H1 (cell line): ENCODE results near the gene DHX32. TPM values are rescaled to one million over a fixed set of nuclear protein-coding genes. Genes with fewer than 3 reads are reported as not detected.

ENCODE experiments used
- CTCF ChIA-PET: fragments of 300-600 bp; sonication (Branson Sonifier 250); formaldehyde crosslinking; loops from one replicate; lab custom pipeline; 2021; ENCODE audit not compliant: partially characterized antibody; lab: Charles Lee
- POLR2A ChIA-PET: fragments of 300-600 bp; sonication (Branson Sonifier 250); formaldehyde crosslinking; loops from one replicate; lab custom pipeline; 2021; ENCODE audit warnings: inconsistent platforms; ENCODE audit not compliant: partially characterized antibody; lab: Charles Lee
- DNase-seq, 2 experiments: peaks; one replicate each; pipeline versions ENCODE4 v3.0.0 to v3.0.0-alpha.2; 2010 to 2022; ENCODE audit warnings: low spot score in 2 of 2, low read depth in 1 of 2, mixed read lengths in 1 of 2
- FAIRE-seq: peaks from 2 replicates; lab custom pipeline; 2011; peaks lifted over from hg19 to GRCh38; lab: Jason Lieb, UNC
- H2AFZ ChIP-seq: 2 replicates; pipeline ENCODE4 v1.8.1; 2012; ENCODE audit warnings: low read length, inconsistent platforms
- H2AK5ac ChIP-seq: 2 replicates; pipeline ENCODE4 v1.6.1; 2013; ENCODE audit warnings: low read depth, low read length
- H2BK120ac ChIP-seq: replicated peaks from 2 replicates; pipeline ENCODE3; 2013; ENCODE audit warnings: low read depth, low read length, inconsistent platforms
- H2BK12ac ChIP-seq: 2 replicates; pipeline ENCODE4 v1.6.1; 2013; ENCODE audit warnings: low read depth, low read length
- H2BK15ac ChIP-seq: 2 replicates; pipeline ENCODE4 v1.6.1; 2013; ENCODE audit warnings: low read length
- H2BK20ac ChIP-seq: 2 replicates; pipeline ENCODE4 v1.6.1; 2013; ENCODE audit warnings: low read length
- H2BK5ac ChIP-seq: 2 replicates; pipeline ENCODE4 v1.6.1; 2013; ENCODE audit warnings: low read depth, low read length
- H3K14ac ChIP-seq: 2 replicates; pipeline ENCODE4 v1.6.1; 2013; ENCODE audit warnings: inconsistent platforms; ENCODE audit not compliant: insufficient read length
- H3K18ac ChIP-seq: 2 replicates; pipeline ENCODE4 v1.6.1; 2013; ENCODE audit warnings: low read length; ENCODE audit errors: extremely low read depth
- H3K23ac ChIP-seq: 2 replicates; pipeline ENCODE4 v1.6.1; 2013; ENCODE audit warnings: inconsistent platforms; ENCODE audit not compliant: insufficient read length
- H3K23me2 ChIP-seq: 2 replicates; pipeline ENCODE4 v1.6.1; 2013; ENCODE audit warnings: low read depth, low read length
- H3K27ac ChIP-seq: 2 replicates; pipeline ENCODE4 v1.6.1; 2011; ENCODE audit warnings: low read depth, low read length, inconsistent platforms
- H3K27me3 ChIP-seq, 4 experiments: replicated peaks in 1 of 4; 1 replicate in 1 of 4; 2 replicates in 3 of 4; pipeline versions ENCODE4 v1.6.1 to v1.8.1; 2011 to 2013; ENCODE audit warnings: low read length in 3 of 4, mild to moderate bottlenecking in 3 of 4, inconsistent platforms in 2 of 4, mixed read lengths in 2 of 4, moderate library complexity in 1 of 4; ENCODE audit not compliant: control insufficient read depth in 3 of 4, insufficient read depth in 3 of 4; ENCODE audit errors: extremely low read depth in 1 of 4
- H3K36me3 ChIP-seq, 4 experiments: 2 replicates each; pipeline versions ENCODE4 v1.6.1 to v1.8.1; 2011 to 2013; ENCODE audit warnings: mild to moderate bottlenecking in 4 of 4, low read length in 3 of 4, moderate library complexity in 2 of 4, control low read depth in 1 of 4, inconsistent platforms in 1 of 4; ENCODE audit not compliant: insufficient read depth in 4 of 4, control insufficient read depth in 2 of 4
- H3K4ac ChIP-seq: replicated peaks from 2 replicates; pipeline ENCODE3; 2013; ENCODE audit warnings: low read length, low read depth, mixed read lengths, inconsistent platforms; ENCODE audit not compliant: insufficient read length
- H3K4me1 ChIP-seq, 4 experiments: replicated peaks in 1 of 4; 1 replicate in 1 of 4; 2 replicates in 3 of 4; pipeline versions ENCODE4 v1.6.1 to v1.8.1; 2011 to 2013; ENCODE audit warnings: low read length in 3 of 4, inconsistent platforms in 2 of 4, mixed read lengths in 1 of 4; ENCODE audit not compliant: insufficient read depth in 4 of 4, control insufficient read depth in 3 of 4
- H3K4me2 ChIP-seq, 2 experiments: 2 replicates each; pipeline versions ENCODE4 v1.6.1 to v1.8.1; 2011 to 2013; ENCODE audit warnings: low read depth in 2 of 2, low read length in 2 of 2, control low read depth in 1 of 2, inconsistent platforms in 1 of 2, mild to moderate bottlenecking in 1 of 2; ENCODE audit not compliant: insufficient read depth in 1 of 2
- H3K4me3 ChIP-seq, 4 experiments: fragments of 200-600, 300-600 bp in 1 of 4; sonication (generic), shearing (Covaris generic), sonication (Bioruptor Twin) in 1 of 4; 2 replicates each; pipeline versions ENCODE4 v1.5.1 to v1.8.1; 2011 to 2016; ENCODE audit warnings: low read length in 4 of 4, low read depth in 3 of 4, control low read depth in 2 of 4, inconsistent platforms in 2 of 4, mild to moderate bottlenecking in 2 of 4, mixed read lengths in 1 of 4, moderate library complexity in 1 of 4; ENCODE audit not compliant: insufficient read depth in 2 of 4; ENCODE audit errors: extremely low read depth in 1 of 4
- H3K56ac ChIP-seq: replicated peaks from 2 replicates; pipeline ENCODE3; 2013; ENCODE audit warnings: low read depth, mild to moderate bottlenecking, mixed read lengths, low read length, inconsistent platforms; ENCODE audit not compliant: insufficient read length
- H3K79me1 ChIP-seq: 2 replicates; pipeline ENCODE4 v1.6.1; 2013; ENCODE audit warnings: low read depth, low read length, control low read depth
- H3K79me2 ChIP-seq, 2 experiments: 2 replicates each; pipeline versions ENCODE4 v1.6.1 to v1.8.1; 2012 to 2013; ENCODE audit warnings: low read length in 2 of 2, mild to moderate bottlenecking in 2 of 2, inconsistent platforms in 1 of 2; ENCODE audit not compliant: insufficient read depth in 2 of 2, control insufficient read depth in 1 of 2
- H3K9ac ChIP-seq, 4 experiments: replicated peaks in 1 of 4; 1 replicate in 1 of 4; 2 replicates in 3 of 4; pipeline versions ENCODE4 v1.6.1 to v1.8.1; 2011 to 2013; ENCODE audit warnings: low read depth in 3 of 4, low read length in 3 of 4, control low read depth in 2 of 4, mild to moderate bottlenecking in 2 of 4, moderate library complexity in 2 of 4, inconsistent platforms in 1 of 4; ENCODE audit errors: extremely low read depth in 1 of 4
- H3K9me3 ChIP-seq, 2 experiments: 2 replicates each; pipeline versions ENCODE4 v1.6.1 to v1.8.1; 2012 to 2013; ENCODE audit warnings: mild to moderate bottlenecking in 2 of 2, moderate library complexity in 2 of 2, control low read depth in 1 of 2, inconsistent platforms in 1 of 2, low read depth in 1 of 2, low read length in 1 of 2, mixed read lengths in 1 of 2; ENCODE audit not compliant: insufficient read depth in 2 of 2
- H4K20me1 ChIP-seq, 2 experiments: replicated peaks in 1 of 2; 2 replicates each; pipeline versions ENCODE3 to v1.8.1; 2011 to 2013; ENCODE audit warnings: inconsistent platforms in 2 of 2, low read length in 2 of 2, mild to moderate bottlenecking in 1 of 2; ENCODE audit not compliant: insufficient read depth in 2 of 2, control insufficient read depth in 1 of 2
- H4K5ac ChIP-seq: 2 replicates; pipeline ENCODE4 v1.6.1; 2013; ENCODE audit warnings: low read length, low read depth, mixed read lengths, inconsistent platforms; ENCODE audit not compliant: insufficient read length
- H4K8ac ChIP-seq: 2 replicates; pipeline ENCODE4 v1.8.0; 2013; ENCODE audit warnings: mild to moderate bottlenecking, moderate library complexity, low read length, inconsistent platforms; ENCODE audit not compliant: insufficient read depth; ENCODE audit errors: extremely low read depth
- H4K91ac ChIP-seq: replicated peaks from 2 replicates; pipeline ENCODE3; 2013; ENCODE audit warnings: low read length, mixed read lengths, inconsistent platforms; ENCODE audit not compliant: insufficient read length
- E2F6 ChIP-seq: IDR thresholded peaks from 2 replicates; pipeline ENCODE4 v1.6.1; 2012; ENCODE audit warnings: inconsistent platforms
- RAD21 ChIP-seq, 2 experiments: IDR thresholded peaks in 1 of 2; conservative IDR thresholded peaks in 1 of 2; 2 replicates each; pipeline ENCODE4 v1.6.1; 2011; ENCODE audit warnings: low read depth in 2 of 2, low read length in 2 of 2, improper control_type of control experiment in 1 of 2, inconsistent platforms in 1 of 2, mild to moderate bottlenecking in 1 of 2, moderate library complexity in 1 of 2
- WGBS, 2 experiments: shearing (Covaris generic) in 1 of 2; methylation state at CpG; one replicate each; pipeline versions ENCODE4 v1.1.6 to v1.1.7; 2013 to 2015; ENCODE audit warnings: low lambda C conversion rate in 2 of 2, mixed read lengths in 2 of 2, inconsistent platforms in 1 of 2, low coverage in 1 of 2, missing lambda C conversion rate in 1 of 2; ENCODE audit not compliant: insufficient replicate concordance in 2 of 2, insufficient coverage in 1 of 2, insufficient read length in 1 of 2; ENCODE audit errors: extremely low coverage in 1 of 2, missing lambda C conversion rate in 1 of 2; 5-methylcytosine and 5-hydroxymethylcytosine counted together
- polyA plus RNA-seq, 7 experiments: library from polyadenylated mRNA; depleted of rRNA in 3 of 7; stranded (reverse) in 5 of 7; unstranded in 2 of 7; fragments of >200 nt in 5 of 7; fragments of 200-250 nt in 2 of 7; gene quantifications; 1 replicate in 5 of 7; 2 replicates in 1 of 7; 4 replicates in 1 of 7; pipeline versions ENCODE4 v1.2.1 to v1.2.3, GENCODE V29; 2011 to 2013; ENCODE audit warnings: missing spikeins in 2 of 7, mixed read lengths in 2 of 7
- total RNA-seq: library from RNA; stranded (reverse); fragmentation: NEBNext Ultra II Directional; extraction: Animal tissue kit (Norgen Biotek cat#: 25700); gene quantifications from 2 replicates; pipeline ENCODE4 v1.2.1, GENCODE V29; 2021

DHX32 gene
- total and polyA plus RNA-seq, 2 of the 8 experiments (the other 6 are each of a cell fraction or from before 2014, with no cell fraction given), result 12.4 to 15.8 TPM

GRCh38 chr10:125849448-125849847 lies 31.6 kb downstream of the DHX32 start:
- Histone ChIP-seq H3K18ac (no peak overlapping the region), H2AK5ac (no peak overlapping the region), H3K9ac (no peak overlapping the region), H3K14ac (no peak overlapping the region), H3K79me1 (no peaks in the 10 kb centered on the region)
- no peak for TF ChIP-seq E2F6
- no peak for TF ChIP-seq RAD21 (IDR thresholded peaks at IDR 0.05 in 1 of 2, conservative IDR thresholded peaks at IDR 0.05 in 1 of 2; ENCODE audit: low read depth in 2 of 2, low read length in 2 of 2)
- TF ChIP-seq, all 59 proteins: peak for 0
- Histone ChIP-seq H2BK12ac (no peak overlapping the region), H4K20me1 (peaks cover 0 to 1% of the 10 kb centered on the region in 2 experiments), H3K4me2 (no peak overlapping the region), H2AFZ (no peak overlapping the region), H3K27ac (no peak overlapping the region), H3K4me3 (no peak overlapping the region), H4K8ac (no peak overlapping the region), H4K91ac (no peak overlapping the region), H3K23ac (no peak overlapping the region), H3K4ac (no peak overlapping the region), H3K56ac (no peak overlapping the region), H4K5ac (no peak overlapping the region), H3K23me2 (no peaks in the 10 kb centered on the region), H3K36me3 (peaks cover 0 to 20% (median 8%) of the 10 kb centered on the region in 4 experiments; a peak in 5 of 8 replicates), H3K4me1 (no peaks in the 10 kb centered on the region), H3K79me2 (no peaks in the 10 kb centered on the region), H3K27me3 (no peaks in the 10 kb centered on the region), H2BK20ac (no peak overlapping the region), H3K9me3 (no peaks in the 10 kb centered on the region), H2BK5ac (no peak overlapping the region), H2BK15ac (no peak overlapping the region), H2BK120ac (no peak overlapping the region)
- DNase-seq (no peak), FAIRE-seq (no peak)
- CTCF ChIA-PET, result no interaction called here
- 91% methylated on average over 7 of the region's 7 CpGs; no CpG with 5 or more reads in 1 of the 2 experiments for WGBS, 2 experiments
- POLR2A ChIA-PET, result interaction anchor here (1.3 kb wide), 1 partner anchor 13 kb away, joined by 4 read pairs; no protein-coding TSS in a partner anchor
